Nucleus accumbens (tissue), 56 donors: ENCODE data around the gene PLPP2.

Source experiments
- DNase-seq, 56 donors: peaks; one replicate each; lab custom pipeline; 2025; lab: John Stamatoyannopoulos, UW

Gene PLPP2

DNA sequence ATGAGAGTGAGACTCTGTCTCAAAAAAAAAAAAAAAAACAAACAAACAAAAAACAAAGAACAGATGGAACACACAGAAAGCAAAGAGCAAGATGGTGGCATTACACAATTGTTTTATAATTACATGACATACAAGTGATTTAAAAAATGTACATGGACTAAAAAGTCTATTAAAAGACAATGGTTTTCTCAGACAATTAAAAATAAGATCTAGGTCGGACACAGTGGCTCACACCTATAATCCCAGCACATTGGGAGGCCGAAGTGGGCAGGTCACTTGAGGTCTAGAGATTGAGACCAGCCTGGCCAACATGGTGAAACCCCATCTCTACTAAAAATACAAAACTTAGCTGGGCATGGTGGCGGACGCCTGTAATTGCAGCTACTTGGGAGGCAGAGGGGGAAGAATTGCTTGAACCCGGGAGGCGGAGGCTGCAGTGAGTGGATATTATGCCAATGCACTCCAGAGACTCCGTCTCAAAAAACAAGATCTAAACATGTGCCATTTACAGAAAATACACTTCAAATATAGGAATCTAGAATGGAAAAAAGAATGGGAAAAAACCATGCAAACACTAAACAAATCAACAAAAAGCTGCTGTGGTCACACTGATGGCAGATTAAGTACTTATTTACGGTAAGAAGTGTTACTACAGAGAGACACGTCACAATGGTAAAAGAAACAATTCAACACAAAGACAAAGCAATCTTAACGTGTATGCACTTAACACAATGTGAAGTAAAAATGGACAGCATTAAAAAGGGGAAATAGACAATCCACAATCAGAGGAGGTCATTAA, 26.7 kb upstream of the PLPP2 start:
- DNase-seq: no peak

DNA sequence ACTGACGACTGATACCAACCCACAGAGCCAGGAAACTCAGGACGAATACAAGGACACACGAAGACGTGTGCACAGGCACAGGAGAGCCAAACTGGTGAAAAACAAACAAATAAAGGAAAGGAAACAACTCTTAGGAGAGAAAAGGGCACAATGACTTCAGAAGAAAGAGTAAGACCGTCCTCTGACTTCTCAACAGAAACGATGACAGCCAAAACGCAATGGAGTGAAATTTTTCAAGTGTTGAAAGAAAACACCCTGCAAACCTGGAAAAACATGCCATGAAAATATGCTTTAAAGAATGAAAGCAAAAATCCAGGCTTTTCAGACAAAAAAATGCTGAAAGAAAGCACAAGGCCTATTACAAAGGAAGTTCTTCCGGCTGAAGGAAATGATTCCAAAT, 24.6 kb upstream of the PLPP2 start:
- DNase-seq: no peak

DNA sequence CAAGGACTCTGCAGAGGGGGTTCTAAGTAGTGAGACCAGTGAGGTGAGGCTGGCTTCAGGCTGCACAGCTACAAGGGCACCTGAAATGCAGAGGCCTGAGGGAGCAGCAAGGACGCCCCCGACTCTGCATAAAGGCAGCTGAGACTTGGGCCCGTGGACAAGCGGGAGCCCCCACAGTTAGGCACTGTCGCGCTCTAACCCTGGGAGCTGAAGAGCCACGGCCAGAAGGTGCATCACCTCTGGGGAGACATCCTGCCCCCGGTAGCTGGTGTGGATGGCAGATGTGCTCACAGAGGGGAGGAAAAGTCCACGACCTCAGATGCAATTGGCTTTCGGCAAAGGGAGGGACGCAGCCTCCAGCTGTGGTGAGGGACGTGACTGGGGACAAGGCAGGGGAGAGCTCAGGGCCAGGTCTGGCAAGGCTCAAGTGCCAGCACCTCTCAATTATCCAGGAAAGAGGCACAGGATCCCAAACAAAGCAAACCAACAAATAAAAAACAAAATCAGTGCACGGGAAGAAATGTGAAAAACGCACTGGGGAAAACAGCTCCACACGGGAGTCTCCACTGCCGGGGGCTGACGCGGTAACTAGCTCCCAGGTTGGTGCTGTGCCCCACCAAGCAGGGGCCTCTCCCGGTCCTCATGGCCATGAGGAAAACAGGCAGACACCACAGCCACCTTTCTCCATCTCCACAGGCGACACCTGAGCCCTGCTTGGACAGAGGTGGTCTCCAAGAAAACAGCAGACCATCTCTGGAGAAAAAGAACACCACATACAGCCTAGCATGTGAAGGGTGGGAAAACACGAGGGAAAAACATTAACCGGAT, 23.0 kb upstream of the PLPP2 start:
- no peak for DNase-seq

DNA sequence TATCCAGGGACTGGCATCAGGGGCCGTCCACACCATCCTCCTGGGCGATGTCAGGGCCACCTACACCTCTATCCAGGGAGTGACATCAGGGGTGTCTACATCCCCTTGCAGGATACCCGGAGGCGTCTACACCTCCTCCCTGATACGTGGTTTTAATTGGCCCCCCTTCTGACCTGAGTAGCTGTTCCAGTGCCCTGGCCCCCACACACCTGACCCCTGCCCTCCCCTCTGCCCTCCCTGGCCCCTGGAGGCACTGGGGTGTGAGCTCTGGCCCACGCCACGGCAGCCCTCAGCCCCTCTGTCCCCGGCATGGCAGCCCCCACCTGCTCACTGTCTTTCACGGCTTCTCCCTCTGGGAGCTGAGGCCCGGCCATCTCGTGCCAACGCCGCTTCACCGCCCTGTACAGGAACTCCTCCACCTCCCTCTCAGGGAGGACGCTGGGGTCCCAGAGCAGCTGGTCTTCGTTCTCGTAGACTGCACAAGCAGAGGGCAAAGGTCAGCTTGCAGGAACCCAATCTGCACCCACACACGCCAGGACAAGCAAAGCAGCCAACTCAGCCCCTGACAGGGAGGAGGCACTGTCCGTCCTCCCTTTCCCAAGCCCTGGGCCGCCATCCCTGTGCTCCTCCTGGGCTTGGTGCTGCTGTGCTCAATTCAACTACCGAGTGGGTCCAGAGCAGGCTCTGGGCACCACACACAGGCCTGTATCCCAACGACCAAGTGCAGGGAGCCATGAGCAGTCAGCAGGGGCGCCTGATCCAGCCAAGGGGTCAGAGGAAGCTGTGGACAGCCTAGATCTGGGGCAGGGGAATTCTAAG, 22.2 kb upstream of the PLPP2 start:
- DNase-seq: no peak

DNA sequence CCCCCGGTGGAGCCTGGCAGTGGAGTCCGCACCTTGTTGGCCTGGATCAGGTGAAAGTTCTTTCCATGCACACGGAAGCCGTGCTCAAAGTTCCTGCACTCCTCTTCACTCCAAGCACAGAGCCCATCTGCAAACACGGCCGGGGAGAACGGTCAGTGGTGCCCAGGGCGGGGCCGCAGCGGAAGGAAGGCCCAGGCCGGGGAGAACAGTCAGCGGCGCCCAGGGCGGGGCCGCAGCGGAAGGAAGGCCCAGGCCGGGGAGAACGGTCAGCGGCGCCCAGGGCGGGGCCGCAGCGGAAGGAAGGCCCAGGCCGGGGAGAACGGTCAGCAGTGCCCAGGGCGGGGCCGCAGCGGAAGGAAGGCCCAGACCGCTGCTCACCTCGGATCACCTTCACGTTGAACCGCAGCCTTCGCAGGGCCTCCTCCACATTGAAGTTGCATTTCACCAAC, 20.6 kb upstream of the PLPP2 start:
- no peak for DNase-seq

DNA sequence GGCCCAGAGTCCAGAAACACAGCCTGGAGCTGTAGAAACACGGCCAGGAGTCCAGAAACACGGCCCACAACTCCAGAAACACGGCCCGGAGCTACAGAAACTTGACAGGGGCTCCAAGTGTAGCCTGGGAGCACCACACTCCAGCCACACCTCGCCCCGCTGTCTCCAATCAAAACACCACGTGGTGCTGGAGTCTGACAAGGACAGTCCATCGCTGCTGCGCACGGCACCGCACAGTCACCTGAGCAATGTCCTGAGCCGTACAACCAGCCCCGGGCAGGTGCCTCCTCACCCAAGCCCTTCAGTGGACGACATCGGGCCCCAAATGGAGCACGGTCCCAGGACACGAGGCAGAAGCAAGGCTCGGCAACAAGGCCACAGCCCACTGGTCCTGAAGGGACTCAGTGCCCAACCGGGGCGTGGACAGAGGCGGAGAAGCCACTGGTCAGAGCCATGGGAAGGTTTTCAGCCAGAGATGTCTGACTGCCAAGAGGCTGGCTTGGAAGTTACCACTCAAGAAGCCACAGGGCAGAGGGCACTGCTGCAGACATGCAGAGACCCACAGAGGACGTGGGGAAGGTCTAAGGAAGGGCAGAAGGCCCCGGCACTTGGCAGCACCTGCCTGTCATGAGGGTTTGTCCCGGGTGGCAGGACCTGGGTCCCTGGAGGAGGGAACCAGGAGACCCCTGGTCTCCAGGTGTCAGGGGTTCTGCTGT, 19.7 kb upstream of the PLPP2 start:
- no peak for DNase-seq

DNA sequence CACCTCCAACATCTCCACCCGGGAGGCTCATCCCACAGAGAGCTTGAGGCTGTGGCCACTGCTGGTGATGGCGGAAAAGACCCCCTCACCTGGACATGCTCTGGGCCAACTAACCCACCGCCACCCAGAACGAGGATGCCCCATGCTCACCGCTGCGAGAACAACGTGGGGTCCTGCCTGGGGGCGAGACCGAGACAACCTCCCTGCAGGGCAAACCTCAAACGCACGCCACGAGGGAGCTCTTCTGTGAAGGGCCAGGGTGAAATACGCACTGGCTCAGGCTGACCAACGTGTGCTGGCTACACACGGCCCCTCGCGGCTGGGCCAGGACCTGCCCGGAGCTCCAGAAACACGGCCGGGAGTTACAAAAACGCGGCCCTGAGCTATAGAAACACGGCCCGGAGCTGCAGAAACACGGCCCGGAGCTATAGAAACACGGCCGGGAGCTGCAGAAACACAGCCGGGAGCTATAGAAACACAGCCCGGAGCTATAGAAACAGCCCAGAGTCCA, 19.0 kb upstream of the PLPP2 start:
- DNase-seq: no peak

DNA sequence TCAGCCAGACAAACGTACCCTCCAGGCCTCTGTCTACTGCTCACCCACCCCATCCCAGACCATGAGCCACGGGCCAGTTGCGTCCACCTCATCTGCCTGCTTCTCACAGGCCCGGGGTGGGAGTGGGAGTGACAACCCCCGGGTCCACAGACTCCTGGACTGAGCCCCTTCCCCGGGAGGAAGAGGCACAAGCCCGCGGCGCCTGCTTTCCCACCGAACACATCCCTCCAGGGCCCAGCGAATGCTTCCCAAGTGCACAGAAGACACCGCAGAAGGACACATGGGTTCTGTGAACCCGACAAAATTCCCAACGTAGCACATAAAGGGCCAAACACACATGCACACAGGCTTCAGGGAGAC, 18.0 kb upstream of the PLPP2 start:
- no peak for DNase-seq

DNA sequence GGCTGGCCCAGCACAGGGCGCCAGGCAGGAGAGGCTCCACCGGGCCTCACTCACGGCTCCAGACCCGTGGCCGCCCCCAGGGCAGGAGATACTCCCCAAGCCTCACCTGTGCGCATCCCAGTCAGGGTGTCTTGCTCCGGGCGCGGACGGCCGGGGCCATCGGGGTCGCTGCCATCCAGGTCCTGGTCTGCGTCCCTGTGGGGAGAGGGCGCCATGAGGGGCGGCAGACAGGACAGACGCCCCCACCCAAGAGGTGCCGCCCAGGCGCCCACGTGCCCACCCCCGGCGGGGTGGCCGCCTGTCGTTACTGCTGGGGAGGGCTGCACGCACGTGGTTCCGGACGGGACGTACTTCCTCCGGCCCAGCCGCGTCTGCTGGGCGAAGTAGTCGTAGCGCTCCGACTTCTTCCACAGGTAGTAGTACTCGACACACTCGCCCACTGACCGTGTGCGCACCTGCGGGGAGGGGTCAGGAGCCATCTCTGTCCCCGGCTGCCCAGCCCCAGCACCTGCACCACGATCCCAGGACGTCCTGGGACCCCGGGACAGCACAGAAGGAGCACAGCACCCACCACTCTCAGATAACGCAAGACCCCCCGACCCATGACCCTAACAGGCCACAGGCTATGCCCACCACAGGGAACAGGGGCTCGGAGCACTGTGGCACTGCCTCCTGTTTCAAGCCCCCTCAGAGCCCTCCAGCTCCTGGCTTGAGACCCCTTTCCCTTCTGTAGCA, 17.4 kb upstream of the PLPP2 start:
- DNase-seq: no peak

DNA sequence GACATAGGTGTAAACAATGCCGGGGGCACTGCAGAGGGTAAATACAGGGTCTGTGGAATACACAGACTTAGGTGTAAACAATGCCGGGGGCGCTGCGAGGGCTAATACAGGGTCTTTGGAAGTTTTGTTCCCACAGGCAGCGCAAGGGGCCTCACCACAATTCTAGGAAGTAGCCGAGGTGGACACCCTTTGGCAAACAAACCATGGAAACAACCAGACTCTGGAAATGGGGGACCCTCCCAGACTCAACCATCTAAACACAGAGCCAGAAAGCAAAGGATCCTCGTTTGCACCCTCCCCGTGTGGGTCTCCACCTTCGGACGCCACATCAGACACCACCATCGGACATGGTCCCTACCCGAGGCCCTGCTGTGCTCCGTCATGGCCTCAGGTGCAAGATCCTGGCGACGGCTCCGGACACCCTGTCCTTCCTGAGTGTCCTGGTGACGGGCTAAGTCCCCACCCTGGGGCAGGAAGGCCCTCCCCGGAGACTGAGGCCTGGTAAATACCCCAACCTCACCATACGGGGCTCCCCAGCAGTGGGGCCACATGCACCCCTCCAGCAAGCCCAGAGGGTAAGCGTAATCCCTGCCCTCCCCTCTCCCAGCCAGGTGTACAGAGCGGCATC, 16.7 kb upstream of the PLPP2 start:
- no peak for DNase-seq

DNA sequence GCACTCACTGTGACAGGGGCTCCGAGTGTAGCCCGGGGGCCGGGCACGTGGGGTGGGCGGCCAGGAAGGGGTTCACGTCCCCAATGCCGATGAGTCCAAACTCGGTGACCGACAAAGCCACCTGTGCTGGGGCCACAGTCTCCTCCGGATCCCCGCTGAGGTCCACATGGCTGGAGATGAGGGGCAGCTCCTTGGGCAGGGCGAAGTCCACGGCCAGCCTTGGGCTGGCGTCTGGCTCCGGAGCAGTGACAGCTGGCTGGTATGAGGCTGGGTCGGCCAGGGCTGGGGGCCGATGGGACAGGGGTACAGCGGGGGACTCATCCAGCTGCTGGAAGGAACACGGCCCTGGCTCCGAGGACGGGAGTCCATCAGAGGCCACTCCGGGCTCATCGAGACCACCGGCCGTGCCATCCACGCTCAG, 15.9 kb upstream of the PLPP2 start:
- DNase-seq: no peak

DNA sequence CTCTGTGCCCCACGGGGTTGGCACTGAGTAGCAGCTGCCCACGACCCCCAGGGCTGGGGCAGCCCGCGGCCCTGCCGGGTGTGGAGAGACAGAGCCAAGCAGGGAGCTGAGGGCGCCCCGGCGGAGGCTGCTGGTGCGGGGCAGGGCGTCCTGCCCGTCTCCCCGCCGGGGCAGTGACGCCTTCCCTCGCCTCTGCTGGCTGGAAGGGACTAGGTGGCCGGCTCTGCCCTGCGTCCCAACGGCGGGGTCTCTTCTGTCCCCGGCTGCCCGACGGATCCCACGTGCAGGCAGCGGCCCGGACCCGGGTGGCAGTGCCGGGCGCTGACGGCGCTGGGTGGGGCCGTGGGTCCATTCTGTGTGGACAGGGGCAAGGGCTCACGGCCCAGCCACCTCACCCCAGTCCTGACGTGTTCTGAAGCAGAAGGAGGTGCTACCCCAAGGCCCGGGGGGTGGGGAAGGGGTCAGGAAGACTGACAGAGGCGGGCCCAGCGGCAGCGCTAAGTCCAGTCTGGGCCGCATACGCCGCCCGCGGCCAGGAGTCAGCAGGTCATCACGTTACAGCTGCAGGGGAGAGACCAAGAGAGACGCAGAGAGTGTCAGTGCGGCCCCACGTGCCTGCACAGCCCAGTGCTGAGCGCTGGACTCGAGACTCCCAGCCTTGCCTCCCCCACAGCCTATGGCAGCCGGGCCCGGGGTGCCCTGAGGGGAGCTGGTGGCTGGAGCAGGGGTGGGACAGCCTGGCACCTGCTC, 15.1 kb upstream of the PLPP2 start:
- DNase-seq: no peak

DNA sequence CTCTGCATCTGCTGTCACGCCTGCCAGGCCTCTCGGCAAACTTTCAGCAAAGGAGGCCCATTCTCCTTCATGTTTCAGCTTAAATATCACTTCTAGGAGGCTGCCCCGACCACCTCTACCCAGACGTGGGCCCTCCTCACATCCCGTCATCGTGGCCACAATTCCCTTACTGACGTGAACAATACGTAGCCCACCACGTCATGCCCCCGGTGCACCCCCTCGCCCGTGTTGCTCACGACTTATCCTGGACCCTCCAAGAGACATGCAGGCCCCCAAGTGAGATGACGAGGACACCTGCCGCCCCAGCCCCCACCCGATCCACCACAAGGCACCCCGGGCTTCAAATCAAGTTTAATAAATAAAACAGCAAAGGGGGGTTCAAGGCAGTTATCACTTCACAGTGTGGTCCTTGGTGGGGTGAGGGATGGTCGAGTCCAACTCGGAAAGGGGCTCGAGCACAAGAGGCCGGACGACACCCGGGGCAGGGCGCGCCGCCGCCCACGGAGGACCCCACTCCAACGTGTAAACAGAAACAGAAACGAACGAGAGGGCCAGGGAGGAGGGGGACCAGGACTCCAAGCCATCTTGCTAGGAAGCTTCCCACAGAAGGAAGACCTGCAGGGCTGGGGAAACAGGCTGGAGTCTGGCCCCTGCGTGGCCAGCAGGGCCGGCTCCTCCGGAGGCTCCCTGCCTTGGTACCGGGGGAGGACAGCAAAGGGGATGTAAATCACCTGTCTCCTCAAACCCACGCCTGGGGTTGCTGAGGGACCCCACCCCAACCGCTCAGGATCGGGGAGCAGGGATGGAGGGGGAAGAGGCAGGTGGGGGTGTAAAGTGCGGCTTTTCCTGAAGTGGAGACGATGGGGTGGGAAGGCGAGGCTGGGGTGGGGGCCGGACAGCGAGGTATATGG, 14.3 kb upstream of the PLPP2 start:
- DNase-seq: no peak

DNA sequence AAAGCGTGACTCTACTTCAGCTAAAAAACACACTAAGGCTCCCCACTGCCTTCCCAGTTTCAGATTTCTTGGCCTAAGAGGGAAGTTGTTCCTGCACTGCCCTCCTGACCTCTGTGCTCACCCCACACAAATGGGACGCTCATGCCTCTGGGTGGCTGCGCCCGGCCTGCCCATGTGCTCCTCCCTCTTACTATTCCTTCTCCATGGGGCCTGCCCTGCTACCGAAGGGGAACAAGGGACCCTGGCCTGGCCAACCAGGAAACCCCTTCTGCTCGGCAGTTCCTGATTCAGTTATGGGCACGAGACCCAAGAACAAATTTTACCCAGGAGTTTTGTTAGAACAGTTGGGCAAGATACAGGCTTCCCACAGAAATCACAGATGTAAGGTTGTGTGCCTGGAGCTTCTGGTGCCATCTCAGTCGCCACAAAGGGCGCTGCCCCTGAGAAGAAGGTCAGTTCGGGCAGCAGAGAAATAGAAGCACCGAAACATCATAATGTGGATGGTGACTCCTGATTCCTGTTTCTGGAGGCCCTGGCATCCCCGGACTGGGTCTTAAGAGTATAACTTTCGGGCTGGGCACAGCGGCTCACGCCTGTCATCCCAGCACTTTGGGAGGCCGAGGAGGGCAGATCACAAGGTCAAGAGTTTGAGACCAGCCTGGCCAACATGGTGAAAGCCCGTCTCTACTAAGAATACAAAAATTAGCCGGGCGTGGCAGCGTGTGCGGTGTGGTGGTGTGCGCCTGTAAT, 5.4 kb upstream of the PLPP2 start:
- no peak for DNase-seq

DNA sequence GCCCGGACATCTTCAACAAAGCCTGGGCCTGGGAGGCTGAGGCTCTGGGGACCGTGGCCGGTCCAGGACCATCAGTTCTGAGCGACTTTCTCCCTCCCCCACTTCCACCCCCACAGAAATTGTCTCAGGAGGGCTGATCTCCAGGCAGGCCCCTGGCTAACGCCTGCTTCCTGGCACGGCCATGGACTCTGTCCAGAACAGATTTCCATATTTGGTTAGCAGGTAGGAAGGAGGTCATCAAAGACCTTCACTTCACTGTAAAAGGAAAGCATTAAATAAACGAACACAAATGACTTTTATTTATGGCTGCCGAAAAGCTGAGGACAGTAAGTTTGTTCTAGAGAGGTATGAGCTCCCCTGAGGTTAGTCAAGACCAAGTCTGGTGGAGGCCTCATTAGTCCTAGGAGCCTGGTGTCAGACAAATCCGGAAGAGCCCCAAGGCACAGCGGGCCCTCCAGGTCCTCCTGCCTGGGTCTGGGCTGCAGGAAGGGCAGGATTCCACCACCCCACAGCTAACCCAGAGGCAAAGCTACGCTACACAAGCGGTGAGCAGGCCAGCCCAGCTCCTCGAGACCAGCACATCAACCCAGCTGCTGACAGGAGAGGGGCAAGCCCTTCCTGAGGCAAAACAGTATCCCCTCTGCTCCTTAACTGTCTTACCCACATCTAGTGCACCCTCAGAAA, 4.6 kb upstream of the PLPP2 start:
- no peak for DNase-seq
